GM12878 (cell line): ENCODE results near the gene TSR3. TPM values are rescaled to one million over a fixed set of nuclear protein-coding genes. Genes with fewer than 3 reads are reported as not detected.

ENCODE experiments used
- ATAC-seq: fragments of 200-7000 bp; cut with Tn5 transposase; 3 replicates; pipeline ENCODE4 v1.9.1; 2020; ENCODE audit warnings: mild to moderate bottlenecking, moderate library complexity
- BruUV-seq: library from RNA; stranded (reverse); fragments of 400-500 nt; replicated peaks from 2 replicates; lab custom pipeline; 2021; lab: Mats Ljungman, UMichigan
- CTCF ChIA-PET: fragments of 300-600 bp; sonication (Branson Sonifier 250); formaldehyde crosslinking; extraction: SDS; loops from one replicate; lab custom pipeline; 2021; ENCODE audit warnings: inconsistent platforms; lab: Yijun Ruan, JAX
- POLR2A ChIA-PET: fragments of 350-600 bp; formaldehyde crosslinking; extraction: SDS; loops from one replicate; lab custom pipeline; 2021; ENCODE audit warnings: inconsistent platforms; lab: Charles Lee
- RAD21 ChIA-PET: fragments of 300-600 bp; sonication (Branson Sonifier 250); formaldehyde crosslinking; loops from one replicate; lab custom pipeline; 2023; ENCODE audit warnings: antibody characterized with exemption; ENCODE audit not compliant: unreplicated experiment; lab: Charles Lee
- SMC1A ChIA-PET: fragments of 300-600 bp; sonication (Branson Sonifier 250); formaldehyde crosslinking; loops from one replicate; lab custom pipeline; 2023; ENCODE audit not compliant: unreplicated experiment, uncharacterized antibody; lab: Charles Lee
- DNase-seq: peaks from one replicate; pipeline ENCODE4 v3.0.0-alpha.2; 2011; ENCODE audit warnings: low read depth, low spot score
- FAIRE-seq: peaks from 3 replicates; lab custom pipeline; 2011; peaks lifted over from hg19 to GRCh38; lab: Jason Lieb, UNC
- H2AFZ ChIP-seq: 2 replicates; pipeline ENCODE4 v1.6.0; 2011; ENCODE audit warnings: low read depth, low read length, control low read depth; ENCODE audit not compliant: control insufficient read depth
- H3K27ac ChIP-seq: 2 replicates; pipeline ENCODE4 v1.5.1; 2011; ENCODE audit warnings: control low read depth; ENCODE audit not compliant: control insufficient read depth, insufficient read depth
- H3K27me3 ChIP-seq, 2 experiments: replicated peaks in 1 of 2; 2 replicates each; pipeline versions ENCODE4 v1.6.0 to v1.6.1; 2011; ENCODE audit warnings: low read length in 1 of 2; ENCODE audit not compliant: control insufficient read depth in 2 of 2, insufficient read depth in 2 of 2
- H3K36me3 ChIP-seq, 2 experiments: 2 replicates each; pipeline ENCODE4 v1.5.1; 2011; ENCODE audit warnings: low read length in 1 of 2; ENCODE audit not compliant: control insufficient read depth in 2 of 2, insufficient read depth in 2 of 2
- H3K4me1 ChIP-seq: 2 replicates; pipeline ENCODE4 v1.6.1; 2011; ENCODE audit warnings: mild to moderate bottlenecking, low read length, moderate library complexity, mixed read lengths; ENCODE audit not compliant: control insufficient read depth, insufficient read depth
- H3K4me2 ChIP-seq: 2 replicates; pipeline ENCODE4 v1.6.0; 2011; ENCODE audit warnings: control low read depth; ENCODE audit not compliant: control insufficient read depth, insufficient read depth
- H3K4me3 ChIP-seq: fragments of 200-600 bp; sonication (generic); 2 replicates; pipeline ENCODE4 v1.5.1; 2016
- H3K79me2 ChIP-seq: 2 replicates; pipeline ENCODE4 v1.6.0; 2011; ENCODE audit warnings: low read length; ENCODE audit not compliant: control insufficient read depth, insufficient read depth
- H3K9ac ChIP-seq: 2 replicates; pipeline ENCODE4 v1.8.0; 2011; ENCODE audit warnings: low read length, control low read depth, mixed read lengths; ENCODE audit not compliant: control insufficient read depth, insufficient read depth
- H3K9me3 ChIP-seq: replicated peaks from 3 replicates; pipeline ENCODE4 v1.5.1; 2011; ENCODE audit warnings: mild to moderate bottlenecking, low read length; ENCODE audit not compliant: control insufficient read depth, insufficient read depth
- H4K20me1 ChIP-seq: 2 replicates; pipeline ENCODE4 v1.6.0; 2011; ENCODE audit not compliant: control insufficient read depth, insufficient read depth
- BMI1 ChIP-seq: fragments of 450-650 bp; IDR thresholded peaks from 2 replicates; pipeline ENCODE4 v1.6.1; 2016; ENCODE audit warnings: mild to moderate bottlenecking, moderate library complexity, borderline replicate concordance
- BRCA1 ChIP-seq: IDR thresholded peaks from 2 replicates; pipeline ENCODE4 v1.6.1; 2011; ENCODE audit warnings: low read depth, low read length, improper control_type of control experiment
- HDAC2 ChIP-seq: fragments of 200-600 bp; sonication (generic); IDR thresholded peaks from 2 replicates; pipeline ENCODE4 v1.6.1; 2017
- IRF4 ChIP-seq: IDR thresholded peaks from 2 replicates; pipeline ENCODE4 v1.6.1; 2011; ENCODE audit warnings: low read depth, low read length
- MTA3 ChIP-seq: IDR thresholded peaks from 2 replicates; pipeline ENCODE4 v1.6.1; 2012; ENCODE audit warnings: low read length, inconsistent platforms, borderline replicate concordance
- POLR2AphosphoS2 ChIP-seq: IDR thresholded peaks from 2 replicates; pipeline ENCODE4 v1.6.1; 2011; ENCODE audit warnings: low read depth, mild to moderate bottlenecking, low read length, improper control_type of control experiment, moderate library complexity
- TCF12 ChIP-seq: IDR thresholded peaks from 2 replicates; pipeline ENCODE4 v1.6.1; 2011; ENCODE audit warnings: low read depth, mild to moderate bottlenecking, low read length
- ZNF622 ChIP-seq: fragments of 450-650 bp; IDR thresholded peaks from 2 replicates; pipeline ENCODE4 v1.6.1; 2017; ENCODE audit warnings: mild to moderate bottlenecking, inconsistent platforms
- WGBS: methylation state at CpG from one replicate; pipeline ENCODE4 v1.1.6; 2016; ENCODE audit warnings: low lambda C conversion rate; ENCODE audit not compliant: insufficient replicate concordance, insufficient coverage; ENCODE audit errors: missing lambda C conversion rate; 5-methylcytosine and 5-hydroxymethylcytosine counted together
- in situ Hi-C: fragments of 300-500 bp; cut with MboI; formaldehyde crosslinking; loops from 9 replicates; pipeline ENCODE4 v1.14.3; 2018; ENCODE audit warnings: mixed read lengths
- intact Hi-C: fragments of 100-400 bp; cut with micrococcal nuclease; formaldehyde crosslinking; loops from one replicate; pipeline ENCODE4 v1.14.2; 2022; ENCODE audit not compliant: unreplicated experiment
- polyA plus RNA-seq, 11 experiments: library from polyadenylated mRNA; depleted of rRNA in 4 of 11; unstranded in 6 of 11; stranded (reverse) in 5 of 11; fragments of >200 nt; fragmentation: Nextera tagmentation in 4 of 11; fragmentation: Illumina TruSeq in 1 of 11; extraction: Ambion mirVana in 4 of 11; extraction: Trizol in 1 of 11; gene quantifications; 1 replicate in 1 of 11; 2 replicates in 10 of 11; pipeline versions ENCODE4 v1.2.1 to v1.2.3, GENCODE V29; 2011 to 2016; ENCODE audit warnings: inconsistent platforms in 2 of 11, missing spikeins in 2 of 11, low read depth in 1 of 11
- total RNA-seq, 4 experiments: library from RNA; depleted of rRNA in 3 of 4; stranded (reverse); fragments of >200 nt in 3 of 4; fragmentation: Illumina TruSeq in 1 of 4; extraction: Trizol in 1 of 4; gene quantifications; 2 replicates each; pipeline versions ENCODE4 v1.2.1 to v1.2.3, GENCODE V29; 2013 to 2021
- TF ChIP-seq, protein P1 (sequence below): fragments of 450-650 bp; IDR thresholded peaks from 2 replicates; pipeline ENCODE4 v1.6.1; 2017; ENCODE audit warnings: mild to moderate bottlenecking
- TF ChIP-seq, protein P2 (sequence below): IDR thresholded peaks from 2 replicates; pipeline ENCODE4 v1.6.1; 2011; ENCODE audit warnings: borderline replicate concordance, low read depth, mild to moderate bottlenecking, moderate library complexity, mixed read lengths, low read length; ENCODE audit not compliant: insufficient read depth; ENCODE audit errors: extremely low read length

The TSR3 gene
- total and polyA plus RNA-seq, 10 of the 15 experiments (the other 5 are each of a cell fraction or from before 2014, with no cell fraction given), result 3.4 to 108 (median 46.9) TPM

DNA sequence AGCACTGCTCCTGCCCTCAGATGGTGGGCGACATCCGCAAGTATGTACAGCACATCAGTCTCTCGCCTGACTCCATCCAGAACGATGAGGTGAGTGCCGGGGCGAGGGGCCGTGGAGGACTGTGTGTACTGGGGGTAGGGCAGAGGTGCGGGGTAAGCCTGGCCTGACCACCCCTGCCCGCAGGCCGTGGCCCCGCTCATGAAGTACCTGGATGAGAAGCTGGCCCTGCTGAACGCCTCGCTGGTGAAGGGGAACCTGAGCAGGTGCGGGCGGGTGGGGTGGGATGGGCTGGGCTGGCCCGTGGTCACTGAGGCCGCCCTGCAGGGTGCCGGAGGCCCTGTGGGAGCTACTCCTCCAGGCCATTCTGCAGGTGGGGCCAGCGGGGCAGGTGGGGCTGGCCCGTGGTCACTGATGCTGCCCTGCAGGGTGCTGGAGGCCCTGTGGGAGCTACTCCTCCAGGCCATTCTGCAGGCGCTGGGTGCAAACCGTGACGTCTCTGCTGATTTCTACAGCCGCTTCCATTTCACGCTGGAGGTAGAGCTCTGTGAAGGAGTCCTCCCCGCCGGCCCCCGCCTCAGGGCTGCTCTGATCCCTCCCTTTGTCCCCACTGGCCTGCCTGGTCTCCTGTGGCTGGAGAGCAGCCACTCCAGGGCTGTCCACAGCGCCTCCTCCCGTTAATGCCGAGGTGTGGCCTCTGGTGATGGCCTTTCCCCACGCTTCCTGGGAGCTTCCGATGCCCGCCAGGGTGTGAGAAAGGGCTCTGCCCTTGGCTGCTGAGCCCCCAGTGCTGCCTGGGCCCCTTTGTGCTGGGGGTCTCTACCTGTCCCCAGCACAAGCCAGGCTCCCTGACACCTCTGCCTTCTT lies 5.0 kb downstream of the TSR3 start:
- no peak overlapping the region for H2AFZ ChIP-seq
- peaks cover 14% of the 10 kb centered on the region for H3K79me2 ChIP-seq
- no peaks in the 10 kb centered on the region for H3K9me3 ChIP-seq
- H3K4me1 ChIP-seq, result peaks cover 19% of the 10 kb centered on the region
- ATAC-seq (no peak), DNase-seq (no peak), FAIRE-seq (no peak)
- no peak overlapping the region for H3K4me3 ChIP-seq
- TF ChIP-seq MTA3 (0 out of 2 replicates have a peak, but pooled peaks have one; percentile 20), ZNF622 (no peak)
- ChIA-PET CTCF (no interaction called here), RAD21 (no interaction called here), POLR2A (no interaction called here), SMC1A (no interaction called here)
- H3K9ac ChIP-seq, result no peak overlapping the region
- WGBS, result 47% methylated on average over 23 of the region's 34 CpGs
- no peaks in the 10 kb centered on the region for H4K20me1 ChIP-seq
- intact Hi-C loops (no loop called here), in situ Hi-C loops (no loop called here)
- no TSS peak for BruUV-seq
- H3K27ac ChIP-seq, result no peak overlapping the region
- H3K4me2 ChIP-seq, result no peak overlapping the region
- peaks cover 0 to 6% of the 10 kb centered on the region in 2 experiments; a peak in 3 of 4 replicates for H3K36me3 ChIP-seq
- H3K27me3 ChIP-seq, result no peaks in the 10 kb centered on the region

DNA sequence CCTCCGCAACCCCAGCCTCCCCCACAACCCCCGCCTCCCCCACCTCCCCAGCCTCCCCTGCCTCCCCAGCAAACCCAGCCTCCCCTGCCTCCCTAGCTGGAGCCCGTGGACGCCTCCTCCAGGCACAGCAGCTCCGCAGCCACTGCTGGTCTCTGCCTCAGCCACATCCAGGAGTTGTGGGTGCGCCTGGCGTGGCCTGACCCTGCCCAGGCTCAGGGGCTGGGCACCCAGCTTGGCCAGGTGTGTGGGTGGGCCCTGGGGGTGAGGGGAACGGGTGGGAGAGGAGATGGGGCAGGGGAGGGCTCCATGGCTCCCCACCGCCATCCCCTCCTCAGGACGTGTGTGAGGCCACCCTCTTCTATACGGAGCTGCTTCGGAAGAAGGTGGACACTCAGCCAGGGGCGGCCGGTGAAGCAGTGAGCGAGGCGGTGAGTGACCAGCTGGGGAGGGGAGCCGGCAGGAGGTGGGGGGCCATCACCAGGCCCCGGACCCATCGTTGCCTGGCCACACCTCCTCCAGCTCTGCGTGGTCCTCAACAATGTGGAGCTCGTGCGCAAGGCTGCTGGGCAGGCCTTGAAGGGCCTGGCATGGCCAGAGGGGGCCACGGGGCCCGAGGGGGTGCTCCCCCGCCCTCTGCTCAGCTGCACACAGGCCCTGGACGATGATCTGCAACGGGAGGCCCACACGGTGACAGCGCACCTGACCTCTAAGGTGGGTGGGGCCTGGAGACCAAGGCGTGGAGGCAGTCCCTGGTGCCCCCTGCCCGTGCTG lies 5.8 kb downstream of the TSR3 start:
- Histone ChIP-seq H2AFZ (no peak overlapping the region), H3K36me3 (peaks cover 0 to 6% of the 10 kb centered on the region in 2 experiments; a peak in 3 of 4 replicates), H3K4me2 (no peak overlapping the region), H3K4me3 (no peak overlapping the region), H4K20me1 (no peaks in the 10 kb centered on the region), H3K9ac (no peak overlapping the region), H3K4me1 (peaks cover 18% of the 10 kb centered on the region), H3K27ac (no peak overlapping the region), H3K27me3 (no peaks in the 10 kb centered on the region), H3K79me2 (peaks cover 6% of the 10 kb centered on the region), H3K9me3 (no peaks in the 10 kb centered on the region)
- no peak for DNase-seq
- no peak for FAIRE-seq
- ChIA-PET CTCF (no interaction called here), POLR2A (no interaction called here), RAD21 (no interaction called here), SMC1A (no interaction called here)
- ATAC-seq, result no peak
- in situ Hi-C loops, result no loop called here
- WGBS, result 59% methylated on average over 24 of the region's 31 CpGs
- BruUV-seq, result no TSS peak
- intact Hi-C loops, result no loop called here
- TF ChIP-seq ZNF622 (no peak), IRF4 (no peak), POLR2AphosphoS2 (0 out of 2 replicates have a peak, but pooled peaks have one; percentile 41), TCF12 (no peak), BMI1 (no peak), BRCA1 (no peak), HDAC2 (no peak)
- TF ChIP-seq, protein P1, sequence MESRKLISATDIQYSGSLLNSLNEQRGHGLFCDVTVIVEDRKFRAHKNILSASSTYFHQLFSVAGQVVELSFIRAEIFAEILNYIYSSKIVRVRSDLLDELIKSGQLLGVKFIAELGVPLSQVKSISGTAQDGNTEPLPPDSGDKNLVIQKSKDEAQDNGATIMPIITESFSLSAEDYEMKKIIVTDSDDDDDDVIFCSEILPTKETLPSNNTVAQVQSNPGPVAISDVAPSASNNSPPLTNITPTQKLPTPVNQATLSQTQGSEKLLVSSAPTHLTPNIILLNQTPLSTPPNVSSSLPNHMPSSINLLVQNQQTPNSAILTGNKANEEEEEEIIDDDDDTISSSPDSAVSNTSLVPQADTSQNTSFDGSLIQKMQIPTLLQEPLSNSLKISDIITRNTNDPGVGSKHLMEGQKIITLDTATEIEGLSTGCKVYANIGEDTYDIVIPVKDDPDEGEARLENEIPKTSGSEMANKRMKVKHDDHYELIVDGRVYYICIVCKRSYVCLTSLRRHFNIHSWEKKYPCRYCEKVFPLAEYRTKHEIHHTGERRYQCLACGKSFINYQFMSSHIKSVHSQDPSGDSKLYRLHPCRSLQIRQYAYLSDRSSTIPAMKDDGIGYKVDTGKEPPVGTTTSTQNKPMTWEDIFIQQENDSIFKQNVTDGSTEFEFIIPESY, result no peak
- TF ChIP-seq, protein P2, sequence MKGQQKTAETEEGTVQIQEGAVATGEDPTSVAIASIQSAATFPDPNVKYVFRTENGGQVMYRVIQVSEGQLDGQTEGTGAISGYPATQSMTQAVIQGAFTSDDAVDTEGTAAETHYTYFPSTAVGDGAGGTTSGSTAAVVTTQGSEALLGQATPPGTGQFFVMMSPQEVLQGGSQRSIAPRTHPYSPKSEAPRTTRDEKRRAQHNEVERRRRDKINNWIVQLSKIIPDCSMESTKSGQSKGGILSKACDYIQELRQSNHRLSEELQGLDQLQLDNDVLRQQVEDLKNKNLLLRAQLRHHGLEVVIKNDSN, result no peak
